Endothelial cell of umbilical vein (primary cell): ENCODE measurements around the gene RPS17. TPM values are rescaled to one million over a fixed set of nuclear protein-coding genes. Genes with fewer than 3 reads are reported as not detected.

Experiments used
- BruUV-seq: library from RNA; stranded (reverse); fragments of 400-500 nt; replicated peaks from 2 replicates; lab custom pipeline; 2021; lab: Mats Ljungman, UMichigan
- CTCF ChIA-PET: fragments of 300-600, 350-600 bp; sonication (Branson Sonifier 250); formaldehyde crosslinking; loops from one replicate; lab custom pipeline; 2021; ENCODE audit warnings: antibody characterized with exemption, inconsistent platforms; lab: Charles Lee
- POLR2A ChIA-PET: fragments of 300-600, 350-600 bp; sonication (Branson Sonifier 250); formaldehyde crosslinking; loops from one replicate; lab custom pipeline; 2021; ENCODE audit warnings: antibody characterized with exemption, inconsistent platforms; lab: Charles Lee
- DNase-seq: peaks from one replicate; pipeline ENCODE4 v3.0.0-alpha.2; 2011; ENCODE audit warnings: low read depth, low spot score
- FAIRE-seq: peaks from 2 replicates; lab custom pipeline; 2011; peaks lifted over from hg19 to GRCh38; lab: Jason Lieb, UNC
- H2AFZ ChIP-seq: 2 replicates; pipeline ENCODE4 v1.6.0; 2012; ENCODE audit warnings: low read depth, low read length, control low read depth, inconsistent platforms
- H3K27ac ChIP-seq: 2 replicates; pipeline ENCODE4 v1.5.1; 2011; ENCODE audit warnings: low read depth, mild to moderate bottlenecking, control low read depth, low read length, moderate library complexity; ENCODE audit not compliant: insufficient read depth
- H3K27me3 ChIP-seq, 2 experiments: 2 replicates each; pipeline versions ENCODE4 v1.6.0 to v1.6.1; 2011; ENCODE audit warnings: low read length in 2 of 2, mixed read lengths in 1 of 2; ENCODE audit not compliant: control insufficient read depth in 2 of 2, insufficient read depth in 2 of 2
- H3K36me3 ChIP-seq, 2 experiments: 2 replicates in 1 of 2; 3 replicates in 1 of 2; pipeline ENCODE4 v1.5.1; 2011; ENCODE audit warnings: low read length in 2 of 2, mild to moderate bottlenecking in 1 of 2, moderate library complexity in 1 of 2; ENCODE audit not compliant: control insufficient read depth in 2 of 2, insufficient read depth in 2 of 2; ENCODE audit errors: extremely low read depth in 1 of 2
- H3K4me1 ChIP-seq: 3 replicates; pipeline ENCODE4 v1.5.1; 2011; ENCODE audit warnings: mild to moderate bottlenecking, low read length; ENCODE audit not compliant: control insufficient read depth, insufficient read depth; ENCODE audit errors: extremely low read depth
- H3K4me2 ChIP-seq: 2 replicates; pipeline ENCODE4 v1.6.1; 2011; ENCODE audit warnings: low read length, control low read depth, mixed read lengths; ENCODE audit not compliant: insufficient read depth
- H3K4me3 ChIP-seq, 3 experiments: fragments of 200-600 bp in 1 of 3; sonication (generic), shearing (Covaris generic) in 1 of 3; replicated peaks in 1 of 3; 2 replicates each; pipeline ENCODE4 v1.5.1; 2011 to 2016; ENCODE audit warnings: control low read depth in 3 of 3, low read length in 3 of 3, mild to moderate bottlenecking in 2 of 3, inconsistent platforms in 1 of 3, low read depth in 1 of 3, moderate library complexity in 1 of 3; ENCODE audit not compliant: insufficient read depth in 1 of 3
- H3K79me2 ChIP-seq: 2 replicates; pipeline ENCODE4 v1.6.0; 2012; ENCODE audit warnings: low read length, inconsistent platforms; ENCODE audit not compliant: control insufficient read depth, insufficient read depth
- H3K9ac ChIP-seq: replicated peaks from 2 replicates; pipeline ENCODE3; 2011; ENCODE audit warnings: low read length, control low read depth; ENCODE audit not compliant: insufficient read depth; ENCODE audit errors: extremely low read depth
- H3K9me1 ChIP-seq: replicated peaks from 3 replicates; pipeline ENCODE4 v1.6.0; 2011; ENCODE audit warnings: mild to moderate bottlenecking, low read length; ENCODE audit not compliant: control insufficient read depth, insufficient read depth; ENCODE audit errors: extremely low read depth
- H3K9me3 ChIP-seq: replicated peaks from 2 replicates; pipeline ENCODE4 v1.5.1; 2012; ENCODE audit warnings: low read length, inconsistent platforms; ENCODE audit not compliant: control insufficient read depth, insufficient read depth
- H4K20me1 ChIP-seq: replicated peaks from 2 replicates; pipeline ENCODE3; 2011; ENCODE audit warnings: mild to moderate bottlenecking, low read length; ENCODE audit not compliant: control insufficient read depth, insufficient read depth; ENCODE audit errors: extremely low read depth
- CTCF ChIP-seq, 2 donors: IDR thresholded peaks; 1 replicate in 1 of 2; 2 replicates in 1 of 2; pipeline ENCODE4 v1.5.1; 2011; ENCODE audit warnings: low read length in 2 of 2, mild to moderate bottlenecking in 2 of 2, moderate library complexity in 2 of 2, control low read depth in 1 of 2, inconsistent platforms in 1 of 2, low read depth in 1 of 2; ENCODE audit not compliant: insufficient read depth in 1 of 2; ENCODE audit errors: extremely low read depth in 1 of 2
- EZH2 ChIP-seq: IDR thresholded peaks from 2 replicates; pipeline ENCODE4 v1.6.1; 2012; ENCODE audit warnings: borderline replicate concordance, low read depth, mild to moderate bottlenecking, moderate library complexity, low read length, inconsistent platforms; ENCODE audit not compliant: severe bottlenecking
- FOS ChIP-seq: IDR thresholded peaks from 2 replicates; pipeline ENCODE4 v1.6.1; 2011; ENCODE audit warnings: mild to moderate bottlenecking, low read length, moderate library complexity, borderline replicate concordance; ENCODE audit not compliant: insufficient read depth
- GATA2 ChIP-seq: IDR thresholded peaks from 2 replicates; pipeline ENCODE4 v1.7.0; 2011; ENCODE audit warnings: low read depth, mild to moderate bottlenecking, moderate library complexity, mixed read lengths, low read length; ENCODE audit not compliant: insufficient read length, insufficient read depth
- JUN ChIP-seq: IDR thresholded peaks from 2 replicates; pipeline ENCODE4 v1.6.1; 2011; ENCODE audit warnings: borderline replicate concordance, low read depth; ENCODE audit not compliant: insufficient read length, insufficient read depth
- MAX ChIP-seq: IDR thresholded peaks from 2 replicates; pipeline ENCODE4 v1.6.1; 2011; ENCODE audit not compliant: insufficient read depth, insufficient read length
- MYC ChIP-seq: IDR thresholded peaks from one replicate; pipeline ENCODE4 v1.6.1; 2011; ENCODE audit warnings: mild to moderate bottlenecking, low read depth, low read length
- POLR2A ChIP-seq: IDR thresholded peaks from 2 replicates; pipeline ENCODE4 v1.6.1; 2012; ENCODE audit warnings: low read depth, mild to moderate bottlenecking, control low read depth, low read length
- POLR2AphosphoS5 ChIP-seq: IDR thresholded peaks from 2 replicates; pipeline ENCODE4 v1.6.1; 2012; ENCODE audit warnings: low read depth, mild to moderate bottlenecking, control low read depth, low read length, moderate library complexity; ENCODE audit not compliant: insufficient read depth
- dilution Hi-C: fragments of 300-500 bp; cut with MboI; formaldehyde crosslinking; loops from one replicate; pipeline ENCODE4 v1.15.0; 2019; ENCODE audit warnings: low sequenced_read_pairs; ENCODE audit not compliant: extremely low pct_ligation_motif_present
- intact Hi-C: fragments of 100-400 bp; cut with micrococcal nuclease; formaldehyde crosslinking; loops from one replicate; pipeline ENCODE4 v1.10.0; 2022
- polyA plus RNA-seq, 4 experiments: library from polyadenylated mRNA; depleted of rRNA in 3 of 4; stranded (reverse) in 3 of 4; unstranded in 1 of 4; fragments of >200 nt; gene quantifications; 2 replicates each; pipeline versions ENCODE4 v1.2.1 to v1.2.3, GENCODE V29; 2011 to 2012; ENCODE audit warnings: missing spikeins in 1 of 4
- total RNA-seq: library from RNA; stranded (reverse); gene quantifications from 2 replicates; pipeline ENCODE4 v1.2.3, GENCODE V29; 2021

Gene RPS17
- total and polyA plus RNA-seq, 2 donors (not counting 3 experiments of a cell fraction or from before 2014, with no cell fraction given) = 1,690 to 4,382 TPM

- CTCF ChIA-PET = no interaction called here
Observed at GRCh38 chr15:82572311-82572710, 32.1 kb upstream of the RPS17 start.

GRCh38 chr15:82571722-82572222 lies 31.5 kb upstream of the RPS17 start:
- H3K9ac ChIP-seq = no peak overlapping the region
- dilution Hi-C loops (no loop called here), intact Hi-C loops (no loop called here)
- H3K4me1 ChIP-seq = no peaks in the 10 kb centered on the region
- H3K79me2 ChIP-seq = no peaks in the 10 kb centered on the region
- DNase-seq (no peak), FAIRE-seq (no peak)
- TF ChIP-seq POLR2AphosphoS5 (no peak), FOS (no peak), CTCF (IDR thresholded peaks at IDR 0.05; ENCODE audit: extremely low read depth in 1 of 2, insufficient read depth in 1 of 2, low read depth in 1 of 2, low read length in 2 of 2) (no peak), MYC (no peak), GATA2 (no peak), EZH2 (no peak), MAX (no peak), POLR2A (no peak), JUN (no peak)
- no peak overlapping the region for H3K4me2 ChIP-seq
- no peaks in the 10 kb centered on the region for H4K20me1 ChIP-seq
- H3K9me3 ChIP-seq = no peaks in the 10 kb centered on the region
- H3K36me3 ChIP-seq = no peaks in the 10 kb centered on the region
- POLR2A ChIA-PET = no interaction called here
- peaks cover 3 to 12% of the 10 kb centered on the region in 2 experiments for H3K27me3 ChIP-seq
- H3K27ac ChIP-seq = no peak overlapping the region
- H3K4me3 ChIP-seq = no peak overlapping the region
- peak overlapping the region; percentile 26 for H2AFZ ChIP-seq
- CTCF ChIA-PET = no interaction called here
- H3K9me1 ChIP-seq = no peaks in the 10 kb centered on the region
- BruUV-seq = no TSS peak

More at GRCh38 chr15:82572311-82572710, 32.1 kb upstream of the RPS17 start:
- Histone ChIP-seq H3K27me3 (peaks cover 3 to 12% of the 10 kb centered on the region in 2 experiments), H3K4me2 (no peak overlapping the region), H2AFZ (no peak overlapping the region), H3K4me3 (no peak overlapping the region), H3K9ac (no peak overlapping the region), H3K4me1 (no peaks in the 10 kb centered on the region), H4K20me1 (no peaks in the 10 kb centered on the region), H3K9me1 (no peaks in the 10 kb centered on the region), H3K79me2 (no peaks in the 10 kb centered on the region), H3K27ac (no peak overlapping the region), H3K36me3 (no peaks in the 10 kb centered on the region), H3K9me3 (no peaks in the 10 kb centered on the region)
- dilution Hi-C loops = no loop called here
- TF ChIP-seq POLR2A (no peak), JUN (no peak), POLR2AphosphoS5 (no peak), FOS (no peak)
- BruUV-seq = no TSS peak
- DNase-seq (no peak), FAIRE-seq (no peak)
- POLR2A ChIA-PET = interaction anchor here (0.7 kb wide), 1 partner anchor 442 kb away, joined by 3 read pairs; no protein-coding TSS in a partner anchor
- intact Hi-C loops = no loop called here
